Measurements from ENCODE around the gene GDF2.

Gene GDF2

DNA sequence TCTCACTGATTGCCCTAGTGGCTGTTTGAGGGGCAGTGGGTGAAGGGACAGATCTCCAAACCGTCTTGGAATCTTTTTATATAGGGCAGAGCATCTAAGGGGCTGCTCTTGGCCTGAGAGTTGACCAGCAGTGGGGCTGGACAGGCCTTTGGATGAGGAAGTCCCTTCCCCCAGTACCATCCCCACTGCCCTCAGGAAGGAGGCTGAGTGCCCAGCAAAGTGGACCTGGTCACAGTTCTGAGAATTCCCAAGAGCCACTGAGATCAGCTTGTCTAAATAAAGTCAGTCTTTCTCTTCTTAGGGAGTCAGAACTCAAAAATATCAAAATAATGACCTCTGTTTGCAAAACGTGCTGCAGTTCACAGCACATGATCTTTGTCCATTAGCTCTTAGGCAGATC is 16.7 kb upstream of the GDF2 start:
- TF ChIP-seq POLR2A (IDR thresholded peaks at IDR 0.05; ENCODE audit: extremely low read depth, insufficient read length) (no peak), MYC (IDR thresholded peaks at IDR 0.05; ENCODE audit: low read depth, low read length) (no peak)
- TF ChIP-seq, protein P1, sequence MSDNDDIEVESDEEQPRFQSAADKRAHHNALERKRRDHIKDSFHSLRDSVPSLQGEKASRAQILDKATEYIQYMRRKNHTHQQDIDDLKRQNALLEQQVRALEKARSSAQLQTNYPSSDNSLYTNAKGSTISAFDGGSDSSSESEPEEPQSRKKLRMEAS (IDR thresholded peaks at IDR 0.05; ENCODE audit: low read depth, low read length) = no peak
- TF ChIP-seq, protein P2, sequence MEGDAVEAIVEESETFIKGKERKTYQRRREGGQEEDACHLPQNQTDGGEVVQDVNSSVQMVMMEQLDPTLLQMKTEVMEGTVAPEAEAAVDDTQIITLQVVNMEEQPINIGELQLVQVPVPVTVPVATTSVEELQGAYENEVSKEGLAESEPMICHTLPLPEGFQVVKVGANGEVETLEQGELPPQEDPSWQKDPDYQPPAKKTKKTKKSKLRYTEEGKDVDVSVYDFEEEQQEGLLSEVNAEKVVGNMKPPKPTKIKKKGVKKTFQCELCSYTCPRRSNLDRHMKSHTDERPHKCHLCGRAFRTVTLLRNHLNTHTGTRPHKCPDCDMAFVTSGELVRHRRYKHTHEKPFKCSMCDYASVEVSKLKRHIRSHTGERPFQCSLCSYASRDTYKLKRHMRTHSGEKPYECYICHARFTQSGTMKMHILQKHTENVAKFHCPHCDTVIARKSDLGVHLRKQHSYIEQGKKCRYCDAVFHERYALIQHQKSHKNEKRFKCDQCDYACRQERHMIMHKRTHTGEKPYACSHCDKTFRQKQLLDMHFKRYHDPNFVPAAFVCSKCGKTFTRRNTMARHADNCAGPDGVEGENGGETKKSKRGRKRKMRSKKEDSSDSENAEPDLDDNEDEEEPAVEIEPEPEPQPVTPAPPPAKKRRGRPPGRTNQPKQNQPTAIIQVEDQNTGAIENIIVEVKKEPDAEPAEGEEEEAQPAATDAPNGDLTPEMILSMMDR (IDR thresholded peaks at IDR 0.05; ENCODE audit: low read depth, low read length) = no peak
- H3K4me3 ChIP-seq (ENCODE audit: low read depth, low read length) = no peak overlapping the region

DNA sequence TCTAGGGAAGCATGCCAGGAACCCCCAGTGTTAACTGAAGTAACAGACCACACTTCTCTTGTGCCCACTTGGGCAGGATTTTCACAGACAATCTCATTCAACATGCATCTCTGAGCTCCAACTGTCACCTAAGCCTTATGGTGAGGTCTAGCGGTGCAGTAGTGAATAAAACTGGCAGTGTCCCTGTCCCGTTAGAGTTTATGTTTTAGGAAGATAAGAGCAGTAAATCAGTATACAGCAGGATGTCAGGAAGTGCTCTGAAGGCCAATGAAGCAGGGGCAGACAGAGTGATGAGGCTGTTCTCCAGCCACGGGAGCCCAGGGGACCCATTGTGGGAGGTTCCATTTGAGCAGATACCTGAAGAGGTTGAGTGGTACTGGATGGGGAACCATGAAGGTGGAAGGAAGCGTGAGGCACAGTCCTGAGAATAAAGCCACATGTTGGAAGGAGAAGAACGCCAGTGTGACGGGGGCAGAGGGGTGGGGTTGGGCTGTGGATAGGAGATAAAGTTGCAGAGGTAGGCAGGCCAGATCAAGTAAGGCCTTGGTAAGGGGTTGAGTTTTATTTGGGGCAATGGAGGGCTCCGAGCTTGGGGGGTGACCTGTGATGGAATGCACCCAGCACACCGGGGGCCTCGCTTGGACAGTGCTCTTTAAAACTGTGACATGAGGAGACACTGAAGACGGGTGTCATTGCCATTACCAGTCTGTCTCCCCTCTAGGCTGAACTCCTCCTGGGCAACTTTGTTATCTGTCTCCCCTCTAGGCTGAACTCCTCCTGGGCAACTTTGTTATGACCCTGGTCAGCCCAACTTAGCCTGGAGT is 15.7 kb upstream of the GDF2 start:
- TF ChIP-seq MYC (IDR thresholded peaks at IDR 0.05; ENCODE audit: low read depth, low read length) (no peak), POLR2A (IDR thresholded peaks at IDR 0.05; ENCODE audit: extremely low read depth, insufficient read length) (no peak)
- TF ChIP-seq, protein P1 (IDR thresholded peaks at IDR 0.05; ENCODE audit: low read depth, low read length) = no peak
- TF ChIP-seq, protein P2 (IDR thresholded peaks at IDR 0.05; ENCODE audit: low read depth, low read length) = no peak
- no peak for DNase-seq (ENCODE audit: low read depth)
- no peak overlapping the region for H3K4me3 ChIP-seq (ENCODE audit: low read depth, low read length)

More for the DNA sequence above, 16.7 kb upstream of the GDF2 start:
- DNase-seq (ENCODE audit: low read depth) = no peak

DNA sequence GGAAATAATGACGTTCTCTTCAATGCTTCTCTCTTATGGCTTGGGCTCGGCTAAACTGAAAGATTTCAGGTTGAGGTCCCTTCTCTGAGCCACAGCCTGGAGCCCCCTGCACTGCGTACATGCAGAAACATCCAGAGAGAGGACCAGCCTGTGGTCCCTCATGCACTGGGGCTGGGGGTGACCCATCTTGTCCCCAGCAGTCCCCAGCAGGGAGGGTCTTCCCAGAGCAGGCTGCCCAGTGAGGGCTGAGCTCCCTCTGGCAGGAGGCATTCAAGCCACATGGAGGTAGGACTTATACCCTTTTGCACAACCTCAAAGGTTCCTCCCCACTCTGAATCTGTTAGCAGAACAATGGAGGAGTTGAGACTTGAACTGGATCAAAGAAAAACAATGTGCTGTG is 14.9 kb upstream of the GDF2 start:
- TF ChIP-seq, protein P2 (IDR thresholded peaks at IDR 0.05; ENCODE audit: low read depth, low read length) = no peak
- TF ChIP-seq, protein P1 (IDR thresholded peaks at IDR 0.05; ENCODE audit: low read depth, low read length) = no peak
- TF ChIP-seq MYC (IDR thresholded peaks at IDR 0.05; ENCODE audit: low read depth, low read length) = no peak
- no peak for TF ChIP-seq POLR2A (IDR thresholded peaks at IDR 0.05; ENCODE audit: extremely low read depth, insufficient read length)
- no peak overlapping the region for H3K4me3 ChIP-seq (ENCODE audit: low read depth, low read length)
- DNase-seq (ENCODE audit: low read depth) = no peak

DNA sequence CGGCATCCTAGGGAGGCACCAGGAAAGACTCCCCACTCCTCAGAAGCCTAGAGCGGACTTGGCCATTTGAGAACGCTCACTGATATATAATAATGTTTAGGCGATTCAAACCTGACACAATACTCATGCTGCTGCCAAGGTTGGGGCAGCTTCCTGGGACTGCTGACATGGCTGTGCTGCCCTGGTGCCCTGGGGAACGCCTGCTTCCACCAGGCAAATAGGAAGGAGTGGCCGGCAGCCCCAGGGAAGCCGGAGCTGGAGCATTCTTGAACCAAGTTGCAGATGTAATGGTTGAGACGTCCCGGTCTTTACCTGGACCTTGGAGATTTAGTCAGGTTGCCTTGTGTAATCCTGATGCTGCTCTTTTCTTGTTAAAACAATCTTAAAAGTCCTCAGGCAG is 13.5 kb upstream of the GDF2 start:
- no peak overlapping the region for H3K4me3 ChIP-seq (ENCODE audit: low read depth, low read length)
- TF ChIP-seq, protein P1 (IDR thresholded peaks at IDR 0.05; ENCODE audit: low read depth, low read length) = no peak
- no peak for TF ChIP-seq POLR2A (IDR thresholded peaks at IDR 0.05; ENCODE audit: extremely low read depth, insufficient read length)
- TF ChIP-seq, protein P2 (IDR thresholded peaks at IDR 0.05; ENCODE audit: low read depth, low read length) = no peak
- TF ChIP-seq MYC (IDR thresholded peaks at IDR 0.05; ENCODE audit: low read depth, low read length) = no peak
- no peak for DNase-seq (ENCODE audit: low read depth)

DNA sequence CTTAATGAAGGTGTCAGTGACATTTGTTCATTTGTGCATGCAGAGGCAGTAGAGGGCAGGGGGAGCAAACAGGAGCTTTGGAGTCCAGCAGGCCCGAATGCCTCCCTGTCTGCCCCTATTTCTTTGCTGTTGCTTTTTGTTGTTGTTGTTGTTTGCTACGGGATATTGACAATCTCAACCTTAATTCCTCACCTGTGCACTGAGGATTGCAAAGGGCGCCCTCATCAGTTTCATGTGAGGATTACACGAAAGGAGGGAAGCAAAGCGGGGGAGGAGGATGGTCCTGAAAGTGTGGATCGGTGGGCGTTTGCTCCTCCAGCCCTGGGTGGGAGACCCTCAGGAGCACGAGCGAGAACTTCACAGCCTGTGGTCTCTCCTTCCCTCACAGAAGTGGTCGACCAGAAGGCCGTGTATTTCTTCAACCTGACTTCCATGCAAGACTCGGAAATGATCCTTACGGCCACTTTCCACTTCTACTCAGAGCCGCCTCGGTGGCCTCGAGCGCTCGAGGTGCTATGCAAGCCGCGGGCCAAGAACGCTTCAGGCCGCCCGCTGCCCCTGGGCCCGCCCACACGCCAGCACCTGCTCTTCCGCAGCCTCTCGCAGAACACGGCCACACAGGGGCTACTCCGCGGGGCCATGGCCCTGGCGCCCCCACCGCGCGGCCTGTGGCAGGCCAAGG is 12.7 kb upstream of the GDF2 start:
- no peak for TF ChIP-seq MYC (IDR thresholded peaks at IDR 0.05; ENCODE audit: low read depth, low read length)
- TF ChIP-seq, protein P2 (IDR thresholded peaks at IDR 0.05; ENCODE audit: low read depth, low read length) = peak; percentile 59
- TF ChIP-seq, protein P1 (IDR thresholded peaks at IDR 0.05; ENCODE audit: low read depth, low read length) = no peak
- no peak for TF ChIP-seq POLR2A (IDR thresholded peaks at IDR 0.05; ENCODE audit: extremely low read depth, insufficient read length)

More for the DNA sequence above, 12.7 kb upstream of the GDF2 start:
- DNase-seq (ENCODE audit: low read depth) = peak; percentile 19
- no peak overlapping the region for H3K4me3 ChIP-seq (ENCODE audit: low read depth, low read length)
